OCI-M2 (cell line): Measurements from ENCODE around the gene TCF12.
"Not testable (repeated sequence)": the region's sequence is repeated elsewhere in the genome, so short reads cannot be mapped to it uniquely, and the experiment has no call there.

Source experiments
- DNase-seq: peaks from one replicate; lab custom pipeline; 2025; ENCODE audit not compliant: unreplicated experiment; lab: John Stamatoyannopoulos, UW

TCF12 gene

GRCh38 chr15:56973463-56973862 lies 55.0 kb downstream of the TCF12 start:
- DNase-seq: no peak

- DNase-seq: no peak
These were observed 58.8 kb downstream of the TCF12 start for GRCh38 chr15:56977232-56977631.

- no peak for DNase-seq
These were observed 60.6 kb downstream of the TCF12 start for GRCh38 chr15:56978898-56979662.

- no peak for DNase-seq
These were observed 62.0 kb downstream of the TCF12 start for GRCh38 chr15:56980473-56980872.

- no peak for DNase-seq
These were observed 62.7 kb downstream of the TCF12 start for GRCh38 chr15:56981160-56981559.

GRCh38 chr15:56982987-56983386 lies 64.5 kb downstream of the TCF12 start:
- DNase-seq: no peak

- DNase-seq: no peak
These were observed 66.4 kb downstream of the TCF12 start for GRCh38 chr15:56984681-56985481.

GRCh38 chr15:56985856-56986255 lies 67.4 kb downstream of the TCF12 start:
- no peak for DNase-seq

- no peak for DNase-seq
These were observed 68.8 kb downstream of the TCF12 start for GRCh38 chr15:56987286-56987685.

- DNase-seq: no peak
These were observed 69.8 kb downstream of the TCF12 start for GRCh38 chr15:56988219-56988618.

- DNase-seq: no peak
These were observed 71.0 kb downstream of the TCF12 start for GRCh38 chr15:56989411-56989924.

GRCh38 chr15:56991017-56991416 lies 72.6 kb downstream of the TCF12 start:
- no peak for DNase-seq

- DNase-seq: no peak
These were observed 74.3 kb downstream of the TCF12 start for GRCh38 chr15:56992725-56993124.

GRCh38 chr15:56994280-56994679 lies 75.8 kb downstream of the TCF12 start:
- DNase-seq: no peak

GRCh38 chr15:56996093-56996492 lies 77.6 kb downstream of the TCF12 start:
- no peak for DNase-seq

GRCh38 chr15:56996746-56997470 lies 78.5 kb downstream of the TCF12 start:
- DNase-seq: no peak

- DNase-seq: no peak
These were observed 85.0 kb downstream of the TCF12 start for GRCh38 chr15:57003418-57003817.

GRCh38 chr15:57005244-57005643 lies 86.8 kb downstream of the TCF12 start:
- no peak for DNase-seq

- DNase-seq: not testable (repeated sequence)
These were observed 89.4 kb downstream of the TCF12 start for GRCh38 chr15:57007797-57008196.

GRCh38 chr15:57010724-57011123 lies 92.3 kb downstream of the TCF12 start:
- no peak for DNase-seq

- no peak for DNase-seq
These were observed 94.1 kb downstream of the TCF12 start for GRCh38 chr15:57012556-57012955.
